Mesenchymal stem cell (in vitro differentiated cells and primary cell): Measurements from ENCODE around the gene IL17RA.
"Not testable (repeated sequence)": the region's sequence is repeated elsewhere in the genome, so short reads cannot be mapped to it uniquely, and the experiment has no call there.

Experiments
- DNase-seq: peaks from one replicate; pipeline ENCODE4 v3.0.0-alpha.2; 2013
- H2AFZ ChIP-seq: one replicate; pipeline ENCODE4 v1.6.1; 2013; ENCODE audit warnings: low read depth, mild to moderate bottlenecking, control low read depth, inconsistent platforms, low read length, moderate library complexity
- H2AK5ac ChIP-seq: 2 replicates; pipeline ENCODE4 v1.6.1; 2013; ENCODE audit warnings: low read length, moderate library complexity, mild to moderate bottlenecking, inconsistent platforms; ENCODE audit not compliant: severe bottlenecking
- H2BK120ac ChIP-seq: one replicate; pipeline ENCODE4 v1.6.1; 2013; ENCODE audit warnings: low read depth, mild to moderate bottlenecking, inconsistent platforms, low read length, moderate library complexity
- H2BK12ac ChIP-seq, 2 experiments: one replicate each; pipeline ENCODE4 v1.6.1; 2013; ENCODE audit warnings: inconsistent platforms in 2 of 2, low read length in 2 of 2, mild to moderate bottlenecking in 2 of 2, moderate library complexity in 2 of 2, control low read depth in 1 of 2
- H2BK15ac ChIP-seq: one replicate; pipeline ENCODE4 v1.6.1; 2013; ENCODE audit warnings: mild to moderate bottlenecking, low read depth, inconsistent platforms; ENCODE audit not compliant: poor library complexity, severe bottlenecking
- H2BK5ac ChIP-seq: 2 replicates; pipeline ENCODE4 v1.6.1; 2013; ENCODE audit warnings: low read depth, mild to moderate bottlenecking, low read length, control low read depth, inconsistent platforms; ENCODE audit not compliant: poor library complexity, severe bottlenecking
- H3K14ac ChIP-seq, 2 experiments: one replicate each; pipeline ENCODE4 v1.6.1; 2013; ENCODE audit warnings: inconsistent platforms in 2 of 2, low read length in 2 of 2, control low read depth in 1 of 2, mild to moderate bottlenecking in 1 of 2, moderate library complexity in 1 of 2
- H3K18ac ChIP-seq, 2 experiments: one replicate each; pipeline ENCODE4 v1.6.1; 2013; ENCODE audit warnings: inconsistent platforms in 2 of 2, low read length in 2 of 2, control low read depth in 1 of 2, low read depth in 1 of 2, mild to moderate bottlenecking in 1 of 2
- H3K23ac ChIP-seq, 2 experiments: one replicate each; pipeline ENCODE4 v1.6.1; 2013; ENCODE audit warnings: inconsistent platforms in 2 of 2, low read length in 2 of 2, mild to moderate bottlenecking in 2 of 2, moderate library complexity in 2 of 2, control low read depth in 1 of 2
- H3K27ac ChIP-seq: 2 replicates; pipeline ENCODE4 v1.5.1; 2013; ENCODE audit warnings: mild to moderate bottlenecking, moderate library complexity, low read length, control low read depth, inconsistent platforms; ENCODE audit not compliant: poor library complexity, severe bottlenecking
- H3K27me3 ChIP-seq, 2 experiments: 2 replicates each; pipeline versions ENCODE4 v1.6.1 to v1.7.0; 2013; ENCODE audit warnings: low read length in 2 of 2, mild to moderate bottlenecking in 2 of 2, moderate library complexity in 2 of 2, control low read depth in 1 of 2, inconsistent platforms in 1 of 2; ENCODE audit not compliant: control insufficient read depth in 1 of 2, insufficient read depth in 1 of 2
- H3K36me3 ChIP-seq, 2 experiments: 2 replicates each; pipeline versions ENCODE4 v1.6.1 to v1.7.0; 2013; ENCODE audit warnings: low read length in 2 of 2, control low read depth in 1 of 2, inconsistent platforms in 1 of 2, low read depth in 1 of 2, mild to moderate bottlenecking in 1 of 2; ENCODE audit not compliant: insufficient read depth in 2 of 2, control insufficient read depth in 1 of 2
- H3K4ac ChIP-seq, 2 experiments: one replicate each; pipeline ENCODE4 v1.6.1; 2013; ENCODE audit warnings: inconsistent platforms in 2 of 2, low read length in 2 of 2, mild to moderate bottlenecking in 2 of 2, moderate library complexity in 2 of 2, control low read depth in 1 of 2, low read depth in 1 of 2
- H3K4me1 ChIP-seq: 2 replicates; pipeline ENCODE4 v1.6.1; 2013; ENCODE audit warnings: low read depth, low read length, control low read depth; ENCODE audit not compliant: control insufficient read depth, insufficient read depth
- H3K4me2 ChIP-seq: 2 replicates; pipeline ENCODE4 v1.6.1; 2013; ENCODE audit warnings: low read length, mild to moderate bottlenecking, inconsistent platforms; ENCODE audit not compliant: poor library complexity, severe bottlenecking
- H3K4me3 ChIP-seq, 2 experiments: 2 replicates each; pipeline versions ENCODE4 v1.5.1 to v1.7.0; 2013; ENCODE audit warnings: low read length in 2 of 2, mild to moderate bottlenecking in 2 of 2, control low read depth in 1 of 2, low read depth in 1 of 2; ENCODE audit not compliant: insufficient read depth in 1 of 2
- H3K79me1 ChIP-seq: replicated peaks from 2 replicates; pipeline ENCODE4 v1.6.1; 2013; ENCODE audit warnings: mild to moderate bottlenecking, control low read depth, low read length, inconsistent platforms; ENCODE audit not compliant: poor library complexity, severe bottlenecking
- H3K9ac ChIP-seq: 2 replicates; pipeline ENCODE4 v1.7.0; 2013; ENCODE audit warnings: mild to moderate bottlenecking, low read length, moderate library complexity
- H3K9me3 ChIP-seq: 2 replicates; pipeline ENCODE4 v1.7.0; 2013; ENCODE audit warnings: mild to moderate bottlenecking, low read length; ENCODE audit not compliant: control insufficient read depth
- H4K8ac ChIP-seq: one replicate; pipeline ENCODE4 v1.6.1; 2013; ENCODE audit warnings: inconsistent platforms, mild to moderate bottlenecking, low read length, moderate library complexity
- H4K91ac ChIP-seq: one replicate; pipeline ENCODE4 v1.6.1; 2013; ENCODE audit warnings: mild to moderate bottlenecking, low read length, inconsistent platforms
- WGBS: methylation state at CpG from one replicate; pipeline ENCODE4 v1.1.7; 2013; ENCODE audit warnings: mixed read lengths; 5-methylcytosine and 5-hydroxymethylcytosine counted together

The IL17RA gene

GRCh38 chr22:17145021-17145680 lies 60.4 kb downstream of the IL17RA start:
- no peak overlapping the region for H2BK5ac ChIP-seq
- no peak overlapping the region for H3K4ac ChIP-seq
- no peak overlapping the region for H2AK5ac ChIP-seq
- H4K8ac ChIP-seq = no peak overlapping the region
- peaks cover 21% of the 10 kb centered on the region for H3K79me1 ChIP-seq
- H3K4me2 ChIP-seq = no peak overlapping the region
- H3K27me3 ChIP-seq = no peaks in the 10 kb centered on the region
- no peak overlapping the region for H3K27ac ChIP-seq
- H2BK120ac ChIP-seq = no peak overlapping the region
- no peak overlapping the region for H3K14ac ChIP-seq
- H3K9me3 ChIP-seq = no peaks in the 10 kb centered on the region
- 79% methylated on average over 6 of the region's 8 CpGs for WGBS
- no peak overlapping the region for H3K18ac ChIP-seq
- peaks cover 50 to 56% of the 10 kb centered on the region in 2 experiments for H3K36me3 ChIP-seq
- no peak overlapping the region for H2BK15ac ChIP-seq
- DNase-seq = no peak
- no peak overlapping the region for H3K23ac ChIP-seq
- no peak overlapping the region for H2AFZ ChIP-seq
- no peak overlapping the region for H3K4me3 ChIP-seq
- no peaks in the 10 kb centered on the region for H3K4me1 ChIP-seq
- H4K91ac ChIP-seq = no peak overlapping the region
- H2BK12ac ChIP-seq = no peak overlapping the region
- no peak overlapping the region for H3K9ac ChIP-seq

GRCh38 chr22:17147458-17147857 lies 62.7 kb downstream of the IL17RA start:
- not testable (repeated sequence) for H2AFZ ChIP-seq, H3K23ac ChIP-seq, H4K8ac ChIP-seq, DNase-seq, H3K27me3 ChIP-seq, H3K27ac ChIP-seq, H2BK15ac ChIP-seq, H3K4me3 ChIP-seq, H3K4ac ChIP-seq, H3K14ac ChIP-seq, H3K4me2 ChIP-seq, H2AK5ac ChIP-seq, H4K91ac ChIP-seq, H3K9me3 ChIP-seq, H2BK5ac ChIP-seq, H2BK12ac ChIP-seq, H3K18ac ChIP-seq, H3K9ac ChIP-seq, H3K4me1 ChIP-seq, H2BK120ac ChIP-seq
- H3K79me1 ChIP-seq = peaks cover 25% of the 10 kb centered on the region
- peaks cover 33 to 43% of the 10 kb centered on the region in 2 experiments for H3K36me3 ChIP-seq
- 96% methylated on average over 30 of the region's 30 CpGs for WGBS

DNA sequence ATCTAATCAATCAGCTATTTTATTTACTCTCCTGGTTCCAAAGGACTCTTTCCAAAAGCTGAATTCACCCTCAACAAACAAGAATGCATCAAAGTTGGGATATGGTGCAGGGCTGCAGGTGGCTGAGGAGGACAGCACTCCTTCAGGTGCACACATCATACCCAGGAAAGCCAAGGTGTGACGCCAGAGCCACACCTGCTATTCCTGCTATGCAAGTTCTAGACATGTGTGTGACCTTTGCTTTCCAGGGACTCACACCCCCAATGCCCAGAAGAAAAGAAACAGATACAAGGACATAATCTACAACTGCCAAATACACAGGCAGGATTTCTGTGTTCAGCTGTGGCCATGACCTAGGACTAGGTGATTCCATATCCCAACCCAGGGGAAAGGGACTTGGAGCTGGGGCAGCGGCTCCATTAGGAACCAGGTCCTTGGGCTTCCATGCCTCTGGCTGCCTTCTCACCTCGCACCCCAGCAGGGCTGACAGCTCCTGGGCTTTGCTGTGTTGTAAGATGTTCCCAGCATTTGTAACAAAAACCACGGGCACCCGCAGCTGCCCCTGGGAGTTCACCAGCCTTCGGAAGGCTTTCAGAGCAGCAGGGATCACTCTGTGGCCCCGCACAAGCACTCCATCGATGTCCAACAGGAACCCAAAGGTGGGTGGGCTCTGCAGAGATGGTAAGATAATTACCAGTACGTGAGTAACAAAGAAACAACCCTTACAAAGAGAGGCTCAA lies 64.4 kb downstream of the IL17RA start:
- Histone ChIP-seq H2BK12ac (no peak overlapping the region), H3K36me3 (peaks cover 18 to 31% of the 10 kb centered on the region in 2 experiments), H3K79me1 (peaks cover 34% of the 10 kb centered on the region), H3K27me3 (no peaks in the 10 kb centered on the region), H2BK15ac (no peak overlapping the region), H4K8ac (no peak overlapping the region), H2BK5ac (no peak overlapping the region), H2AK5ac (no peak overlapping the region), H3K27ac (no peak overlapping the region), H3K4ac (no peak overlapping the region), H3K9me3 (no peaks in the 10 kb centered on the region), H3K14ac (no peak overlapping the region), H2AFZ (no peak overlapping the region), H2BK120ac (no peak overlapping the region), H3K4me1 (no peaks in the 10 kb centered on the region), H3K23ac (no peak overlapping the region), H3K4me3 (no peak overlapping the region), H4K91ac (no peak overlapping the region), H3K9ac (no peak overlapping the region), H3K4me2 (no peak overlapping the region), H3K18ac (no peak overlapping the region)
- WGBS = 99% methylated on average over 6 of the region's 9 CpGs
- no peak for DNase-seq

GRCh38 chr22:17152340-17152739 lies 67.5 kb downstream of the IL17RA start:
- Histone ChIP-seq H3K9me3 (no peaks in the 10 kb centered on the region), H3K9ac (no peak overlapping the region), H3K4me2 (no peak overlapping the region), H4K91ac (no peak overlapping the region), H3K18ac (no peak overlapping the region), H3K23ac (no peak overlapping the region), H2AFZ (no peak overlapping the region), H3K14ac (no peak overlapping the region), H2AK5ac (no peak overlapping the region), H3K4ac (no peak overlapping the region), H4K8ac (no peak overlapping the region), H2BK120ac (no peak overlapping the region), H3K27ac (no peak overlapping the region), H2BK5ac (no peak overlapping the region), H3K36me3 (peaks cover 8 to 18% of the 10 kb centered on the region in 2 experiments), H3K27me3 (no peaks in the 10 kb centered on the region), H2BK15ac (no peak overlapping the region), H3K79me1 (peaks cover 40% of the 10 kb centered on the region), H2BK12ac (no peak overlapping the region), H3K4me3 (no peak overlapping the region), H3K4me1 (no peaks in the 10 kb centered on the region)
- no peak for DNase-seq
- WGBS = 90% methylated on average over 5 of the region's 6 CpGs
